DOHH2 (cell line): ENCODE data around the gene TJP2.

ENCODE experiments used
- H3F3A ChIP-seq: fragments of 200-600 bp; sonication (generic), shearing (Covaris generic); 2 replicates; pipeline ENCODE4 v1.6.0; 2016; ENCODE audit warnings: antibody characterized with exemption, mild to moderate bottlenecking; ENCODE audit not compliant: control insufficient read depth, insufficient read depth
- H3K27ac ChIP-seq: fragments of 200-600 bp; sonication (generic); 2 replicates; pipeline ENCODE4 v1.5.1; 2014; ENCODE audit warnings: low read depth, mild to moderate bottlenecking, low read length, moderate library complexity
- H3K27me3 ChIP-seq: fragments of 200-600 bp; sonication (generic); 2 replicates; pipeline ENCODE4 v1.6.1; 2014; ENCODE audit warnings: mild to moderate bottlenecking, low read length, mixed read lengths; ENCODE audit not compliant: control insufficient read depth
- H3K36me3 ChIP-seq: fragments of 200-600 bp; sonication (generic); 2 replicates; pipeline ENCODE4 v1.6.1; 2014; ENCODE audit warnings: mild to moderate bottlenecking, low read length, moderate library complexity, mixed read lengths; ENCODE audit not compliant: control insufficient read depth
- H3K4me1 ChIP-seq: fragments of 200-600 bp; sonication (generic); 2 replicates; pipeline ENCODE4 v1.6.1; 2014; ENCODE audit warnings: mild to moderate bottlenecking, low read length, mixed read lengths; ENCODE audit not compliant: control insufficient read depth
- H3K4me2 ChIP-seq: fragments of 200-600 bp; sonication (generic); 2 replicates; pipeline ENCODE4 v1.6.0; 2014; ENCODE audit warnings: mild to moderate bottlenecking, low read length, moderate library complexity
- H3K4me3 ChIP-seq: fragments of 200-600 bp; sonication (generic); 2 replicates; pipeline ENCODE4 v1.5.1; 2014; ENCODE audit warnings: mild to moderate bottlenecking, low read length, mixed read lengths
- H3K79me2 ChIP-seq: fragments of 200-600 bp; sonication (generic); 2 replicates; pipeline ENCODE4 v1.6.1; 2014; ENCODE audit warnings: mild to moderate bottlenecking, low read length, mixed read lengths; ENCODE audit not compliant: control insufficient read depth
- H3K9me2 ChIP-seq: fragments of 200-600 bp; sonication (generic); replicated peaks from 2 replicates; pipeline ENCODE4 v1.6.1; 2014; ENCODE audit warnings: mild to moderate bottlenecking, low read length, mixed read lengths; ENCODE audit not compliant: control insufficient read depth
- H3K9me3 ChIP-seq: fragments of 200-600 bp; sonication (generic); 2 replicates; pipeline ENCODE4 v1.6.1; 2014; ENCODE audit warnings: antibody characterized with exemption, low read length, mixed read lengths; ENCODE audit not compliant: control insufficient read depth, insufficient read depth
- H4K20me1 ChIP-seq: fragments of 200-600 bp; sonication (generic); 2 replicates; pipeline ENCODE4 v1.6.0; 2014; ENCODE audit warnings: low read depth, mild to moderate bottlenecking, antibody characterized with exemption, low read length, moderate library complexity; ENCODE audit not compliant: control insufficient read depth, insufficient read depth
- EZH2phosphoT487 ChIP-seq: fragments of 200-600 bp; sonication (generic); IDR thresholded peaks from 2 replicates; pipeline ENCODE4 v1.6.1; 2017; ENCODE audit warnings: borderline replicate concordance, mild to moderate bottlenecking, antibody characterized with exemption, low read length, moderate library complexity, mixed read lengths
- TF ChIP-seq, protein P1 (sequence below): fragments of 200-600 bp; sonication (generic); IDR thresholded peaks from one replicate; pipeline ENCODE4 v1.5.1; 2014; ENCODE audit warnings: antibody characterized with exemption, mild to moderate bottlenecking, low read depth, low read length; ENCODE audit not compliant: poor library complexity, severe bottlenecking

TJP2 gene

GRCh38 chr9:69292078-69292477 lies 118.0 kb downstream of the TJP2 start:
- H3K36me3 ChIP-seq = no peaks in the 10 kb centered on the region
- H4K20me1 ChIP-seq = no peaks in the 10 kb centered on the region
- no peaks in the 10 kb centered on the region; the same call in 1 of the 2 replicates for H3K27me3 ChIP-seq
- no peak overlapping the region for H3K27ac ChIP-seq
- H3K9me2 ChIP-seq = no peaks in the 10 kb centered on the region
- H3K79me2 ChIP-seq = no peaks in the 10 kb centered on the region
- no peak overlapping the region for H3K4me3 ChIP-seq
- H3K4me1 ChIP-seq = no peaks in the 10 kb centered on the region
- H3K9me3 ChIP-seq = no peaks in the 10 kb centered on the region
- no peak for TF ChIP-seq EZH2phosphoT487
- TF ChIP-seq, protein P1, sequence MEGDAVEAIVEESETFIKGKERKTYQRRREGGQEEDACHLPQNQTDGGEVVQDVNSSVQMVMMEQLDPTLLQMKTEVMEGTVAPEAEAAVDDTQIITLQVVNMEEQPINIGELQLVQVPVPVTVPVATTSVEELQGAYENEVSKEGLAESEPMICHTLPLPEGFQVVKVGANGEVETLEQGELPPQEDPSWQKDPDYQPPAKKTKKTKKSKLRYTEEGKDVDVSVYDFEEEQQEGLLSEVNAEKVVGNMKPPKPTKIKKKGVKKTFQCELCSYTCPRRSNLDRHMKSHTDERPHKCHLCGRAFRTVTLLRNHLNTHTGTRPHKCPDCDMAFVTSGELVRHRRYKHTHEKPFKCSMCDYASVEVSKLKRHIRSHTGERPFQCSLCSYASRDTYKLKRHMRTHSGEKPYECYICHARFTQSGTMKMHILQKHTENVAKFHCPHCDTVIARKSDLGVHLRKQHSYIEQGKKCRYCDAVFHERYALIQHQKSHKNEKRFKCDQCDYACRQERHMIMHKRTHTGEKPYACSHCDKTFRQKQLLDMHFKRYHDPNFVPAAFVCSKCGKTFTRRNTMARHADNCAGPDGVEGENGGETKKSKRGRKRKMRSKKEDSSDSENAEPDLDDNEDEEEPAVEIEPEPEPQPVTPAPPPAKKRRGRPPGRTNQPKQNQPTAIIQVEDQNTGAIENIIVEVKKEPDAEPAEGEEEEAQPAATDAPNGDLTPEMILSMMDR = no peak
- H3F3A ChIP-seq = no peaks in the 10 kb centered on the region
- H3K4me2 ChIP-seq = no peak overlapping the region

GRCh38 chr9:69293156-69293555 lies 119.1 kb downstream of the TJP2 start:
- no peaks in the 10 kb centered on the region for H3K79me2 ChIP-seq
- no peak overlapping the region for H3K4me2 ChIP-seq
- no peaks in the 10 kb centered on the region for H3K9me3 ChIP-seq
- H3K27ac ChIP-seq = no peak overlapping the region
- no peak overlapping the region for H3K4me3 ChIP-seq
- no peaks in the 10 kb centered on the region for H3K9me2 ChIP-seq
- no peaks in the 10 kb centered on the region for H3K36me3 ChIP-seq
- TF ChIP-seq, protein P1 = no peak
- TF ChIP-seq EZH2phosphoT487 = no peak
- H3K4me1 ChIP-seq = no peaks in the 10 kb centered on the region
- H3F3A ChIP-seq = no peaks in the 10 kb centered on the region
- no peaks in the 10 kb centered on the region for H4K20me1 ChIP-seq
- no peaks in the 10 kb centered on the region; the same call in 1 of the 2 replicates for H3K27me3 ChIP-seq

- no peaks in the 10 kb centered on the region for H3K4me1 ChIP-seq
These were observed 121.9 kb downstream of the TJP2 start for GRCh38 chr9:69295872-69296552.

More at GRCh38 chr9:69295872-69296552, 121.9 kb downstream of the TJP2 start:
- no peak overlapping the region for H3K27ac ChIP-seq
- no peaks in the 10 kb centered on the region for H3K79me2 ChIP-seq
- no peak overlapping the region for H3K4me2 ChIP-seq
- H3K9me2 ChIP-seq = no peaks in the 10 kb centered on the region
- no peaks in the 10 kb centered on the region for H3K9me3 ChIP-seq
- no peaks in the 10 kb centered on the region for H4K20me1 ChIP-seq
- no peaks in the 10 kb centered on the region; the same call in 1 of the 2 replicates for H3K27me3 ChIP-seq
- TF ChIP-seq, protein P1 = no peak
- no peak for TF ChIP-seq EZH2phosphoT487
- H3F3A ChIP-seq = no peaks in the 10 kb centered on the region
- no peaks in the 10 kb centered on the region for H3K36me3 ChIP-seq
- no peak overlapping the region for H3K4me3 ChIP-seq
